ENCODE data around the gene ENPP3.

GRCh38 chr6:131651782-131652181 is 14.7 kb downstream of the ENPP3 start:
- TF ChIP-seq CTCF (IDR thresholded peaks at IDR 0.05): no peak
- no peak for TF ChIP-seq POLR2A (IDR thresholded peaks at IDR 0.05)

Measured in testis (tissue), 2 donors.